ENCODE results near the gene ATP8B2.
"Not testable (repeated sequence)": the region's sequence is repeated elsewhere in the genome, so short reads cannot be mapped to it uniquely, and the experiment has no call there.

ATP8B2 gene

GRCh38 chr1:154324669-154325582 lies at the start of gene ATP8B2:
TSS of gene ATP8B2 (plus strand) at chr1:154325525. CDS start at chr1:154328142, 2,617 bp downstream.
- peak within 1 kb of the TSS; percentile 75 for H3K27ac ChIP-seq (ENCODE audit: low read depth, low read length)
- no peaks in the 10 kb centered on the region for H3K36me3 ChIP-seq (ENCODE audit: control insufficient read depth, insufficient read depth, low read length)
- H3K4me1 ChIP-seq (ENCODE audit: control insufficient read depth, insufficient read depth, low read length): peaks cover 28% of the 10 kb centered on the region
- H3K9me3 ChIP-seq (ENCODE audit: control insufficient read depth, insufficient read depth, low read length): no peaks in the 10 kb centered on the region
- H3K9ac ChIP-seq (ENCODE audit: low read depth, low read length): peak within 1 kb of the TSS; percentile 56
- peaks cover 6% of the 10 kb centered on the region; the same call in 1 of the 2 replicates for H3K27me3 ChIP-seq (ENCODE audit: control insufficient read depth, insufficient read depth, low read length)
- peak within 1 kb of the TSS; percentile 86 for H3K4me3 ChIP-seq (ENCODE audit: low read depth, low read length)

- no peak overlapping the region for H3K9ac ChIP-seq (ENCODE audit: low read depth, low read length)
- no peak overlapping the region for H3K27ac ChIP-seq (ENCODE audit: low read depth, low read length)
- peaks cover 20% of the 10 kb centered on the region for H3K36me3 ChIP-seq (ENCODE audit: control insufficient read depth, insufficient read depth, low read length)
- no peaks in the 10 kb centered on the region for H3K27me3 ChIP-seq (ENCODE audit: control insufficient read depth, insufficient read depth, low read length)
- no peaks in the 10 kb centered on the region; the same call in 1 of the 2 replicates for H3K4me1 ChIP-seq (ENCODE audit: control insufficient read depth, insufficient read depth, low read length)
- H3K4me3 ChIP-seq (ENCODE audit: low read depth, low read length): no peak overlapping the region
- no peaks in the 10 kb centered on the region for H3K9me3 ChIP-seq (ENCODE audit: control insufficient read depth, insufficient read depth, low read length)
Observed at GRCh38 chr1:154276797-154277196, 48.5 kb upstream of the ATP8B2 start.

GRCh38 chr1:154287591-154287990 lies 37.7 kb upstream of the ATP8B2 start:
- not testable (repeated sequence) for H3K9me3 ChIP-seq (ENCODE audit: control insufficient read depth, insufficient read depth, low read length); H3K4me1 ChIP-seq (ENCODE audit: control insufficient read depth, insufficient read depth, low read length); H3K4me3 ChIP-seq (ENCODE audit: low read depth, low read length); H3K27ac ChIP-seq (ENCODE audit: low read depth, low read length); H3K27me3 ChIP-seq (ENCODE audit: control insufficient read depth, insufficient read depth, low read length); H3K9ac ChIP-seq (ENCODE audit: low read depth, low read length); H3K36me3 ChIP-seq (ENCODE audit: control insufficient read depth, insufficient read depth, low read length)

GRCh38 chr1:154288661-154289060 lies 36.7 kb upstream of the ATP8B2 start:
- Histone ChIP-seq H3K9ac (ENCODE audit: low read depth, low read length) (no peak overlapping the region), H3K27ac (ENCODE audit: low read depth, low read length) (no peak overlapping the region), H3K36me3 (ENCODE audit: control insufficient read depth, insufficient read depth, low read length) (no peaks in the 10 kb centered on the region), H3K4me3 (ENCODE audit: low read depth, low read length) (no peak overlapping the region), H3K9me3 (ENCODE audit: control insufficient read depth, insufficient read depth, low read length) (peaks cover 5% of the 10 kb centered on the region; the same call in 1 of the 2 replicates), H3K4me1 (ENCODE audit: control insufficient read depth, insufficient read depth, low read length) (no peaks in the 10 kb centered on the region), H3K27me3 (ENCODE audit: control insufficient read depth, insufficient read depth, low read length) (no peaks in the 10 kb centered on the region)

- H3K4me1 ChIP-seq (ENCODE audit: control insufficient read depth, insufficient read depth, low read length): no peaks in the 10 kb centered on the region
- H3K36me3 ChIP-seq (ENCODE audit: control insufficient read depth, insufficient read depth, low read length): no peaks in the 10 kb centered on the region
- H3K9me3 ChIP-seq (ENCODE audit: control insufficient read depth, insufficient read depth, low read length): no peaks in the 10 kb centered on the region; the same call in none of the 2 replicates
- H3K27me3 ChIP-seq (ENCODE audit: control insufficient read depth, insufficient read depth, low read length): no peaks in the 10 kb centered on the region
- H3K9ac ChIP-seq (ENCODE audit: low read depth, low read length): no peak overlapping the region
- no peak overlapping the region for H3K4me3 ChIP-seq (ENCODE audit: low read depth, low read length)
- H3K27ac ChIP-seq (ENCODE audit: low read depth, low read length): no peak overlapping the region
Observed at GRCh38 chr1:154290921-154291320, 34.4 kb upstream of the ATP8B2 start.

GRCh38 chr1:154295408-154296235 lies 29.7 kb upstream of the ATP8B2 start:
- Histone ChIP-seq H3K27ac (ENCODE audit: low read depth, low read length) (no peak overlapping the region), H3K27me3 (ENCODE audit: control insufficient read depth, insufficient read depth, low read length) (no peaks in the 10 kb centered on the region), H3K4me1 (ENCODE audit: control insufficient read depth, insufficient read depth, low read length) (no peaks in the 10 kb centered on the region), H3K9ac (ENCODE audit: low read depth, low read length) (no peak overlapping the region), H3K4me3 (ENCODE audit: low read depth, low read length) (no peak overlapping the region), H3K36me3 (ENCODE audit: control insufficient read depth, insufficient read depth, low read length) (no peaks in the 10 kb centered on the region), H3K9me3 (ENCODE audit: control insufficient read depth, insufficient read depth, low read length) (no peaks in the 10 kb centered on the region; the same call in 1 of the 2 replicates)

GRCh38 chr1:154301582-154301981 lies 23.7 kb upstream of the ATP8B2 start:
- H3K9me3 ChIP-seq (ENCODE audit: control insufficient read depth, insufficient read depth, low read length): no peaks in the 10 kb centered on the region; the same call in 1 of the 2 replicates
- no peak overlapping the region for H3K9ac ChIP-seq (ENCODE audit: low read depth, low read length)
- H3K36me3 ChIP-seq (ENCODE audit: control insufficient read depth, insufficient read depth, low read length): no peaks in the 10 kb centered on the region
- H3K27ac ChIP-seq (ENCODE audit: low read depth, low read length): no peak overlapping the region
- H3K4me1 ChIP-seq (ENCODE audit: control insufficient read depth, insufficient read depth, low read length): no peaks in the 10 kb centered on the region
- H3K27me3 ChIP-seq (ENCODE audit: control insufficient read depth, insufficient read depth, low read length): no peaks in the 10 kb centered on the region
- H3K4me3 ChIP-seq (ENCODE audit: low read depth, low read length): no peak overlapping the region

- Histone ChIP-seq H3K27ac (ENCODE audit: low read depth, low read length) (no peak overlapping the region), H3K9me3 (ENCODE audit: control insufficient read depth, insufficient read depth, low read length) (no peaks in the 10 kb centered on the region), H3K27me3 (ENCODE audit: control insufficient read depth, insufficient read depth, low read length) (no peaks in the 10 kb centered on the region), H3K9ac (ENCODE audit: low read depth, low read length) (no peak overlapping the region), H3K4me3 (ENCODE audit: low read depth, low read length) (no peak overlapping the region), H3K4me1 (ENCODE audit: control insufficient read depth, insufficient read depth, low read length) (no peaks in the 10 kb centered on the region), H3K36me3 (ENCODE audit: control insufficient read depth, insufficient read depth, low read length) (no peaks in the 10 kb centered on the region)
Observed at GRCh38 chr1:154304664-154305337, 20.5 kb upstream of the ATP8B2 start.

GRCh38 chr1:154306151-154306550 lies 19.2 kb upstream of the ATP8B2 start:
- no peaks in the 10 kb centered on the region for H3K27me3 ChIP-seq (ENCODE audit: control insufficient read depth, insufficient read depth, low read length)
- no peaks in the 10 kb centered on the region for H3K4me1 ChIP-seq (ENCODE audit: control insufficient read depth, insufficient read depth, low read length)
- H3K27ac ChIP-seq (ENCODE audit: low read depth, low read length): no peak overlapping the region
- H3K9me3 ChIP-seq (ENCODE audit: control insufficient read depth, insufficient read depth, low read length): no peaks in the 10 kb centered on the region
- H3K4me3 ChIP-seq (ENCODE audit: low read depth, low read length): no peak overlapping the region
- H3K36me3 ChIP-seq (ENCODE audit: control insufficient read depth, insufficient read depth, low read length): no peaks in the 10 kb centered on the region
- no peak overlapping the region for H3K9ac ChIP-seq (ENCODE audit: low read depth, low read length)

GRCh38 chr1:154307670-154308270 lies 17.6 kb upstream of the ATP8B2 start:
- not testable (repeated sequence) for H3K27me3 ChIP-seq (ENCODE audit: control insufficient read depth, insufficient read depth, low read length); H3K27ac ChIP-seq (ENCODE audit: low read depth, low read length); H3K4me1 ChIP-seq (ENCODE audit: control insufficient read depth, insufficient read depth, low read length); H3K9me3 ChIP-seq (ENCODE audit: control insufficient read depth, insufficient read depth, low read length); H3K4me3 ChIP-seq (ENCODE audit: low read depth, low read length); H3K36me3 ChIP-seq (ENCODE audit: control insufficient read depth, insufficient read depth, low read length); H3K9ac ChIP-seq (ENCODE audit: low read depth, low read length)
